ENCODE results near the gene ZSWIM4. TPM values are rescaled to one million over a fixed set of nuclear protein-coding genes. Genes with fewer than 3 reads are reported as not detected.

ZSWIM4 gene
- total RNA-seq, 1 experiment from 2014 or later = 8.7 TPM

- Histone ChIP-seq H3K4me3 (ENCODE audit: low read depth in 2 of 2, low read length in 2 of 2) (no peak overlapping the region), H3K4me1 (ENCODE audit: control insufficient read depth, insufficient read depth, low read length) (no peaks in the 10 kb centered on the region), H3K27me3 (ENCODE audit: control insufficient read depth, insufficient read depth, low read length) (no peaks in the 10 kb centered on the region), H3K9me3 (ENCODE audit: control insufficient read depth, insufficient read depth, low read depth, low read length) (no peaks in the 10 kb centered on the region), H3K27ac (ENCODE audit: low read length) (no peak overlapping the region), H3K36me3 (ENCODE audit: control insufficient read depth, insufficient read depth, low read length) (no peaks in the 10 kb centered on the region)
- CTCF ChIA-PET = no interaction called here
- BruUV-seq (replicated peaks) = no TSS peak
- POLR2A ChIA-PET = no interaction called here
- DNase-seq (ENCODE audit: low read depth, low spot score) (no peak), ATAC-seq (peak; percentile 61)
- in situ Hi-C loops (cut with HindIII; ENCODE audit: low pct_unique_long_range_greater_than_20kb, low sequenced_read_pairs) (no loop called here), intact Hi-C loops (cut with micrococcal nuclease; ENCODE audit: unreplicated experiment) (no loop called here)
- TF ChIP-seq CTCF (IDR thresholded peaks at IDR 0.05) (no peak), SIN3A (IDR thresholded peaks at IDR 0.05; ENCODE audit: borderline replicate concordance, insufficient read depth, low read depth, low read length) (no peak), POLR2AphosphoS5 (IDR thresholded peaks at IDR 0.05; ENCODE audit: low read depth, low read length) (no peak), REST (IDR thresholded peaks at IDR 0.05; ENCODE audit: insufficient read depth in 1 of 2, low read depth in 2 of 2, low read length in 1 of 2) (no peak), TCF7L2 (IDR thresholded peaks at IDR 0.05; ENCODE audit: low read depth, low read length) (no peak)
These were observed 22.6 kb downstream of the ZSWIM4 start for GRCh38 chr19:13817615-13818371.

- no peaks in the 10 kb centered on the region for H3K27me3 ChIP-seq (ENCODE audit: control insufficient read depth, insufficient read depth, low read length)
- ChIA-PET CTCF (no interaction called here), POLR2A (interaction anchor here (0.5 to 0.7 kb wide), 3 partner anchors 16 to 654 kb away, joined by 3 to 8 read pairs (median 3); no protein-coding TSS in a partner anchor)
- no peak overlapping the region for H3K4me3 ChIP-seq (ENCODE audit: low read depth in 2 of 2, low read length in 2 of 2)
- TF ChIP-seq SIN3A (IDR thresholded peaks at IDR 0.05; ENCODE audit: borderline replicate concordance, insufficient read depth, low read depth, low read length) (no peak), POLR2AphosphoS5 (IDR thresholded peaks at IDR 0.05; ENCODE audit: low read depth, low read length) (no peak), TCF7L2 (IDR thresholded peaks at IDR 0.05; ENCODE audit: low read depth, low read length) (no peak), CTCF (IDR thresholded peaks at IDR 0.05) (no peak), REST (IDR thresholded peaks at IDR 0.05; ENCODE audit: insufficient read depth in 1 of 2, low read depth in 2 of 2, low read length in 1 of 2) (no peak)
- in situ Hi-C loops (cut with HindIII; ENCODE audit: low pct_unique_long_range_greater_than_20kb, low sequenced_read_pairs) = no loop called here
- H3K36me3 ChIP-seq (ENCODE audit: control insufficient read depth, insufficient read depth, low read length) = no peaks in the 10 kb centered on the region
- H3K4me1 ChIP-seq (ENCODE audit: control insufficient read depth, insufficient read depth, low read length) = no peaks in the 10 kb centered on the region
- ATAC-seq (no peak), DNase-seq (ENCODE audit: low read depth, low spot score) (no peak)
- no peaks in the 10 kb centered on the region for H3K9me3 ChIP-seq (ENCODE audit: control insufficient read depth, insufficient read depth, low read depth, low read length)
- H3K27ac ChIP-seq (ENCODE audit: low read length) = no peak overlapping the region
- BruUV-seq (replicated peaks) = no TSS peak
- intact Hi-C loops (cut with micrococcal nuclease; ENCODE audit: unreplicated experiment) = no loop called here
These were observed 24.0 kb downstream of the ZSWIM4 start for GRCh38 chr19:13819238-13819637.

Data from Panc1 (cell line).